OCI-M1 (cell line): ENCODE measurements around the gene SERPINB13.

Experiments used
- DNase-seq: peaks from one replicate; lab custom pipeline; 2025; lab: John Stamatoyannopoulos, UW

SERPINB13 gene, protein sequence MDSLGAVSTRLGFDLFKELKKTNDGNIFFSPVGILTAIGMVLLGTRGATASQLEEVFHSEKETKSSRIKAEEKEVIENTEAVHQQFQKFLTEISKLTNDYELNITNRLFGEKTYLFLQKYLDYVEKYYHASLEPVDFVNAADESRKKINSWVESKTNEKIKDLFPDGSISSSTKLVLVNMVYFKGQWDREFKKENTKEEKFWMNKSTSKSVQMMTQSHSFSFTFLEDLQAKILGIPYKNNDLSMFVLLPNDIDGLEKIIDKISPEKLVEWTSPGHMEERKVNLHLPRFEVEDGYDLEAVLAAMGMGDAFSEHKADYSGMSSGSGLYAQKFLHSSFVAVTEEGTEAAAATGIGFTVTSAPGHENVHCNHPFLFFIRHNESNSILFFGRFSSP

GRCh38 chr18:63586966-63587365 is at the start of gene SERPINB13:
Gene SERPINB13 (plus strand): TSS chr18:63587343. CDS start chr18:63588668, 1,325 bp downstream.
- no peak for DNase-seq

- no peak for DNase-seq
Observed at GRCh38 chr18:63539904-63540510, 47.1 kb upstream of the SERPINB13 start.

DNA sequence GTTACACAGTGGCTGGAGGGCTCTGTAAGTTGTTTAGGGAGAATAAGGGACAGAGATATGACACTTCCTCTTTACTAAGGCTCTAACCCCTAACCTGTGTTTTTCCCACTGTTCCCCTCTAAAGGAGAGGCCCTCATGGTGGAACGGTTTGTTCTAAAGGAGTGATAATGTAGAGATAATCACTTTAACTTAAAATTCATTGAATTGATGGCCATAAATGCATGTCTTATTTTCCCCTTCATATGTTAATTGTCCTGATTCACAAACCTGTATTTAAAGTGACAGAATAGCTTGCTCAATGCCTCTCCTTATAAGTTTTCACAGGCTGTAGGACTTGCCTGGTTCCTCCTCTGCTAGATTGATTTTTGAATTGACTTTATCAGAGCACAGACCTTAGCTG is 45.1 kb upstream of the SERPINB13 start, which contains the start of gene SERPINB12:
TSS of gene SERPINB12 (plus strand) at position 301 of the 400 bp plus-strand sequence. CDS start 13,791 bp downstream, outside the sequence.
- peak; percentile 22 for DNase-seq

DNA sequence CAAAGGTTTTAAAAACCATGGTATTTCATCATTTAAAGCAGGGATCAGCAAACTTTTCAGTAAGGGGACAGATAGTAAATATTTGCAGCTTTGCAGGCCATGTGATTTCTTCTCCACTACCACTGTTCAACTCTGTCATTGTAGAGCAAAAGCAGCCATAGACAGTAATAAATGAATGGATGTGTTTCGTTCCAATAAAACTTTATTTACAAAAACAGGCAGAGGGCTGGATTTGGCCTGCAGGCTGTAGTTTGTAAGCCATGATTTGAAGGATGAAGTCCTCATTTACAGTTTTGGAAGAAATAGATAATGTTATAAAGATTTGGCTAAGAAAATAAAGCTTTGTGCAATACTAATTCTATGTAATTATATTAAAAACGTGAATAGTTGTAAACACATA is 43.1 kb upstream of the SERPINB13 start:
- no peak for DNase-seq

DNA sequence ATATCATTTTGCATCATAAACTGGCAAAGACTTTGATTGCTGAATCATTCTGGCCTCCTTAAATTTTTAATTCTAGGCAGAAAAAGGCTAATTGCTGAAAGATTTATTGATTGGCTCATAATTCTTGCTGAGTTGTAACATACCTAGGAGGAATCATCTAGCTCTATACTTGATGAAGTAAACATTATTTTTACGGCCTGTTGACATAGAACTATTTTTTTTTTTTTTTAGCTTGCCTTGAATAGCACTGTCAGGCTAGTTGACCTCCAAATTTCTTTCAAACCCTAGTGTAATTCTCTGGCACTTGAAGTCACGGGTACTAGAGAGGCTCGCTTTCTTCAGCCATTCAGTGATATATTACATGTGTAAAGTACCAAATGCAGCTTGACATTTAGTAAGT is 42.1 kb upstream of the SERPINB13 start:
- no peak for DNase-seq

- no peak for DNase-seq
Observed at GRCh38 chr18:63550068-63550467, 37.1 kb upstream of the SERPINB13 start.

GRCh38 chr18:63551769-63552168 is 35.4 kb upstream of the SERPINB13 start:
- DNase-seq, result no peak

DNA sequence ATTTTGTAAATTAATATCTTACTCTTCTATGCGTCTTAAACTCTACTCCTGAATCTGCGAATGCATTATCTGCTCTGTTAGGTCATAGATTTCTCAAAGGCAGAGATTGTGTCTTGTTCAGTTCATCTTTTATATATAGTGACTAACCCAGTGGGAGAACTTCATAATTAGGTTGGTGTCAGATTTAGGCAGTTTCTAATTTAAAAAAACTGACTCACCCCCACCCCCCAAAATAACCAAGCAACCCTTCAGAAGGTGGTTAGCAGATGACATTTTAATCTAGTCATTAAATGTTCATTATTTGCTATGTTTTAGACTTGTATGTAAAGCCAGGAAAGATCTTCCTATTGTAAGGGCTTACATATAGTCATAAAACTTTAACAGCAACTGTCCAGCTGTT is 34.6 kb upstream of the SERPINB13 start:
- no peak for DNase-seq

DNA sequence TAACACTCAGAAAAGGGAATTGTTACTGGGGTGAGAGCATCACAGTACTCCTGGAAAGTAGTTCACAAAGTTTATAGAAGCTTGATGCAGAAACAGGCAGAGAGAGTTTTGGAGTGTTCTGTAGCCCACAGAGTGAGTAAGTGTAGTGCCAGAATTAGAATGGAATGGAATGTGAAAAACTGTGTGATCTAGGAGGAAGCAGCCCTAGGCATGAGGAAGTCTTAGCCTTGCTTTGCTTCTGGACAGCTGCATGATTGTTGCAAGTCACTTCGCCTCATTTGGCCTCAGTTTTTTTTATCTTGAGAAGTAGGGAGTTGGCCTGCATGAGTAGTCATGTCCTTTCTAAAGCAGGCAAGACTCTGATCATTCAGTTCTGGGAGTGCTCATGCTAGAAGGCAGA is 34.1 kb upstream of the SERPINB13 start:
- DNase-seq, result peak; percentile 66

GRCh38 chr18:63559567-63560491 is 27.3 kb upstream of the SERPINB13 start:
- DNase-seq, result peak; percentile 7

DNA sequence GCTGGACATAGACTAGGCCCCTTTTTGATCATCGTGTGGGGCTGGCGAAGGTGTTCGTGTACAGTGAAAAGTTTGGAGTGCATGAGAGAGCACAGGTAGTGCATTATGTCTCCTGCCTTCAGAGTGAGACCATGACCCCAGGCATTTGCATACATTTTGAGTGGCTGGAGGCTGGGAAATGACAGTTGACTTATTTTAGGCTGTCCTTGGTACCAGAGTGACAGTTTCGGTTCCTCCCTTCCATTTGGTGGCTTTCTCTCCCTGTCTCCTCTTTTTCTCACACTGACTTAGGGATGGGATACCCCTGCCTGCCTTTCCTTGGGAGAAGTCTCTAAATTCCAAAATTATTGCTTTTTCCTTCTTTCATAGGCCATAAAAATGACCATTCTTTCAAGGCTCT is 24.9 kb upstream of the SERPINB13 start:
- no peak for DNase-seq

- no peak for DNase-seq
Observed at GRCh38 chr18:63564021-63564420, 23.1 kb upstream of the SERPINB13 start.

DNA sequence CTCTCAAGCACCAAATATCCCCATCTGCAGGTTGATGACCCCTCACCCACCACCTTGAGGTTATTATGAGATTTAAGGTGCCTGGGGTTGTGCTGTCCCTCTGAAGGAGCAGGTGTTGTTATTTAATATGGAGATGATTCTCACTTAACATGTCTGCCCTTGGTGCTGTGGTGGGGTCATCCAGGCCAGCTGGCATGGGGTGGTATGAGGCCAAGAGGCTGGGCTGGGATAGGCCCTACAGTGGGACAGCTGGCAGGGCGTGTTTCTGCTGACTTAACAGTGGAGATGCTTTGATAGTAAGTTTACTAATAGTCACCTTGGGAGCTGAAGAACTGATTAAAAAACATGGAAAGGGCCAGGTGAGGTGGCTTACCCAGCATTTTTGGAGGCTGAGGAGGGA is 22.6 kb upstream of the SERPINB13 start:
- no peak for DNase-seq

DNA sequence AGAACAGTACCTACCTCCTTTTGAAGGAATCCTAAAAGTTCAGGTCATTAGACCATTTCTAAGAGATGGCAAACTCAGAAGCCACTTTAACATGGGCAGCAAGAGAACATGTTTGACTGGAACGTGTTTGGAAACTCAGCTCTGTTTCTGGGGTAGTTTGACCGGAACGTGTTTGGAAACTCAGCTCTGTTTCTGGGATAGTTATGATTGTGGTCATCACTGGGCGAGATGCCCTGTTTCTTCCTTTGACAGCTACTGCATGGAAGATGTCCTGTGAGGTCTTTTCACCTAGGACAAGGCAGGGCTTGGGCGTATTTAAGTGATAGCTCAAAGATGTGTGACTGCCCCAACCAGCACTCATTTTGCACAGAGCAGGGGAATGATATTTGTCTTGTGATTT is 19.9 kb upstream of the SERPINB13 start:
- DNase-seq, result no peak

- DNase-seq, result no peak
Observed at GRCh38 chr18:63567825-63568224, 19.3 kb upstream of the SERPINB13 start.

- no peak for DNase-seq
Observed at GRCh38 chr18:63570721-63571120, 16.4 kb upstream of the SERPINB13 start.

DNA sequence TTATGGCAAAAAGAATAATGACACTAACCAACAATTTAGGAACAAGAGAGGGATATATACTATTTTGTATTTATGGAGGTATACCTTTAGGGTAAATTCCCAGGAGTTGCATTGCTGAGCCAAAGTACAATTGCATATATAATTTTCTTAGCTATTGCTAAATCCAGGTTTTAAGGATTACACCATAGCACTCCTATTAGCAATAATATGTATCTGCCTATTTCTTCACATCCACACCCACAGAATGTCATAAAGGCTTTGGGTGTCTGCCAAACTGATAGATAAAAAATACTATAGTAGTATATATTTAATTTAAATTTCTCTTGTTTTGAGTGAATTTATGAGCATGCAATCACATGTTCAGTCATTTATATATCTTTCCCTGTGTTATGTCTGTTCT is 11.5 kb upstream of the SERPINB13 start:
- no peak for DNase-seq

DNA sequence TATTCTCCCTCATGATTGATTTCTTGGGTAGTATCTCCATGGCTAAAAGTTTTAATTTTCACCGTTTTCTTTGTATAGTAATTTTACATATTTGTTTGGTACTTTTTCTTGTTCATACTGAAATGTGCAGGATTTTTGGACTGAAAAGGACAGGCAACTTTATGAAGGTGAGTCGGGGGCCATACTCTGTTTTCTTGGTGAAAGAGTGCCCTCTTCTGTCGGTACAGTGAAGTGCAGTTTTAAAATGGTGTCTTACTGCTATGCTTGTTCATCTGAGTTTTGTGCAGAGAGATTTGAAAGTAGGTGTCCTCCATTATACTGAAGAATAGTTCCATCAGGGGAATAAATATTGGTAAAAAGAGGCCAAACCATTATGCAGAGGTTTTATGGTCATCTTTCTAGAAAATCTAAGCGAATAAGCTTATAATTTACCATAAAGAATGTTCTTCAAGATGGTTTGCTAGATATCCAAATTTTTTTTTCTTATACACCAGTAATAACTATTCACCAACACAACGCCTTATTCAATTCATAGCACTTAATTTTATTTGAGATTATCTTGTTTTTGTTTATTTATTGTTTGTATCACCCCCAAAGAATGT is 8.7 kb upstream of the SERPINB13 start:
- DNase-seq, result peak; percentile 67

DNA sequence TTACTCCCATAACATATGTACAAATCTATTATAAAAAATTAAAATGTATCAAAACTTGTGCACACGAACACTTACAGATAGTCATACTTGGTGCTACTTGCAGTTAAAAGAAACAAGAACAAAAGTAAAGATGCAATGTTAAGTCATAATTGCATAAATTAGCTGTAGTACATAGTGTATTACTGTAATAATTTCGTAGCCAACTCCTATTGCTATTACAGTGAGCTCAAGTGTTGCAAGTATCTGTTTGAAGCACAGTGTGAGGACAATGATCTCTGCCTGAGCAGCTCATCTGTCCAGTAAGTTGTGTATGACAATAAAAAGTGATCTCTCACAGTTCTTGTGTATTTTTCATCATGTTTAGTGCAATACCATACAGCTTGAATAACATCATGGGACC is 7.5 kb upstream of the SERPINB13 start:
- no peak for DNase-seq

GRCh38 chr18:63585988-63586387 is 1.2 kb upstream of the SERPINB13 start:
- no peak for DNase-seq

DNA sequence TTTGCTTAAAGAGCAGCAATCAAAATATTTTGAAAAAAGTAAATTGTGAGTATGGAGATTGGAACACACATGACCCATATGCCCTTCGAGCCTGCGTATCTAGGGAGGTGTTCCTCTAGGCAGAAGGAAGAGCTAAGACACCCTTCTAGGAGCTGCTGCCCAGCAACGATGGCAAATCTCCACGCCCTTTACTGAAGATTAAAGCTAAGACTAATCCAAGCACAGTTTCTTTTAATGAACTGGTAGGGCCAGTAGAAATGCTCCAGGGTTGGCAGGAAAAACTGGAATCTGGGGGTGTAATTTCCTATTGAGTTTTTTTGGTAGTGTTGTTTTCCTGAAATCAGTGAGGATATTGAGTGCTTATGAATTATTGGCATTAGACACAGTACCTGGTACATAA is 712 bp upstream of the SERPINB13 start:
- DNase-seq, result no peak

GRCh38 chr18:63588909-63589308 is 1.8 kb downstream of the SERPINB13 start:
- DNase-seq, result no peak
